Fibroblast of the aortic adventitia (primary cell): ENCODE results near the gene MROH2A. TPM values are rescaled to one million over a fixed set of nuclear protein-coding genes. Genes with fewer than 3 reads are reported as not detected.
"Not testable (repeated sequence)": the region's sequence is repeated elsewhere in the genome, so short reads cannot be mapped to it uniquely, and the experiment has no call there.

Experiments used
- DNase-seq: peaks from one replicate; pipeline ENCODE4 v3.0.0-alpha.2; 2010; ENCODE audit warnings: low read depth
- H3K4me3 ChIP-seq: 2 replicates; pipeline ENCODE4 v1.5.1; 2011; ENCODE audit warnings: low read depth, mild to moderate bottlenecking, control low read depth, low read length, moderate library complexity
- total RNA-seq: library from RNA; depleted of rRNA; stranded (reverse); fragments of >200 nt; gene quantifications from 2 replicates; pipeline ENCODE4 v1.2.3, GENCODE V29; 2012; ENCODE audit warnings: low replicate concordance
- TF ChIP-seq, protein P1 (sequence below): IDR thresholded peaks from 2 replicates; pipeline ENCODE4 v1.5.1; 2011; ENCODE audit warnings: mild to moderate bottlenecking, low read length, control low read depth, inconsistent platforms; ENCODE audit not compliant: insufficient read depth

MROH2A gene
- total RNA-seq, 1 donor, result under 0.01 TPM

DNA sequence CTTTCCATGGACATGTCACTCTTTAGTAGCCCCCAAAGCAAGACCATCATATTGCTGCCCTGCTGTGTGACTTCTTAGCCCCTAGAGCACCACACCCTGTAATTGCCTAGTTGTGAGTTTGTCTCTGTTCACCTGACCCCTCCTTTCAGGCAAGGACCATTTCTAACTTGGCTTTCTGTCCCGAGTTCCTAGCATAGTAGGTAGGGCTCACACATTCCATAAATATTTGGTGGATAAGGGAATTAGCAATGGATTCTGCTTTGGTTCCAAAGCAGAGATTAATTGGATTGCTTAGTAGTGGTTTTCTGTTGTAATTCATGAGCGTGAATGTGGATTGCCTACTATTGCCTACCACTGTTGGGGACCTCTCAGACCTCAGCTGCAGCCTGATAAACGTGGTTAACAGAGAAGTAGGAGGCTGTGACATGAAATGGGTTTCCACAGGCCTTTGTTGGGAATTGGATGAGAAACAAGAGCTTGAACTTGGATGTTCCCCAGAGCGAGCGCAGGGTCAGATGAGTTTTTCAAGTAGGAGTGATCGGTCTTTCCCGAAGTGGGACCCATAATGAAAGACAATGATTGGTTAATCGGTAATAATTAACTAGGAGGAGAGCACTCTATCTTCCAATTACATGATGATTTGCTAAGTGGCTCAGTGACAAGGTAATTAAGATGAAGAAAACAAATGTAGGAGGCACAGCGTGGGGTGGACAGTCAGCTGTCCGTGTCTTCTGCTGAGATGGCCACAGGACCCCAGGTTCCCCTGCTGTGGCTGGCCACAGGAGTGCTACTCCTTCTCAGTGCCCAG lies 31.5 kb upstream of the MROH2A start:
- TF ChIP-seq, protein P1, sequence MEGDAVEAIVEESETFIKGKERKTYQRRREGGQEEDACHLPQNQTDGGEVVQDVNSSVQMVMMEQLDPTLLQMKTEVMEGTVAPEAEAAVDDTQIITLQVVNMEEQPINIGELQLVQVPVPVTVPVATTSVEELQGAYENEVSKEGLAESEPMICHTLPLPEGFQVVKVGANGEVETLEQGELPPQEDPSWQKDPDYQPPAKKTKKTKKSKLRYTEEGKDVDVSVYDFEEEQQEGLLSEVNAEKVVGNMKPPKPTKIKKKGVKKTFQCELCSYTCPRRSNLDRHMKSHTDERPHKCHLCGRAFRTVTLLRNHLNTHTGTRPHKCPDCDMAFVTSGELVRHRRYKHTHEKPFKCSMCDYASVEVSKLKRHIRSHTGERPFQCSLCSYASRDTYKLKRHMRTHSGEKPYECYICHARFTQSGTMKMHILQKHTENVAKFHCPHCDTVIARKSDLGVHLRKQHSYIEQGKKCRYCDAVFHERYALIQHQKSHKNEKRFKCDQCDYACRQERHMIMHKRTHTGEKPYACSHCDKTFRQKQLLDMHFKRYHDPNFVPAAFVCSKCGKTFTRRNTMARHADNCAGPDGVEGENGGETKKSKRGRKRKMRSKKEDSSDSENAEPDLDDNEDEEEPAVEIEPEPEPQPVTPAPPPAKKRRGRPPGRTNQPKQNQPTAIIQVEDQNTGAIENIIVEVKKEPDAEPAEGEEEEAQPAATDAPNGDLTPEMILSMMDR, result no peak
- H3K4me3 ChIP-seq, result no peak overlapping the region
- peak; percentile 60 for DNase-seq

GRCh38 chr2:233747283-233747544 lies 30.9 kb upstream of the MROH2A start:
- no peak for DNase-seq
- TF ChIP-seq, protein P1, result no peak
- no peak overlapping the region for H3K4me3 ChIP-seq

GRCh38 chr2:233750689-233751088 lies 27.4 kb upstream of the MROH2A start:
- H3K4me3 ChIP-seq, DNase-seq: not testable (repeated sequence)

DNA sequence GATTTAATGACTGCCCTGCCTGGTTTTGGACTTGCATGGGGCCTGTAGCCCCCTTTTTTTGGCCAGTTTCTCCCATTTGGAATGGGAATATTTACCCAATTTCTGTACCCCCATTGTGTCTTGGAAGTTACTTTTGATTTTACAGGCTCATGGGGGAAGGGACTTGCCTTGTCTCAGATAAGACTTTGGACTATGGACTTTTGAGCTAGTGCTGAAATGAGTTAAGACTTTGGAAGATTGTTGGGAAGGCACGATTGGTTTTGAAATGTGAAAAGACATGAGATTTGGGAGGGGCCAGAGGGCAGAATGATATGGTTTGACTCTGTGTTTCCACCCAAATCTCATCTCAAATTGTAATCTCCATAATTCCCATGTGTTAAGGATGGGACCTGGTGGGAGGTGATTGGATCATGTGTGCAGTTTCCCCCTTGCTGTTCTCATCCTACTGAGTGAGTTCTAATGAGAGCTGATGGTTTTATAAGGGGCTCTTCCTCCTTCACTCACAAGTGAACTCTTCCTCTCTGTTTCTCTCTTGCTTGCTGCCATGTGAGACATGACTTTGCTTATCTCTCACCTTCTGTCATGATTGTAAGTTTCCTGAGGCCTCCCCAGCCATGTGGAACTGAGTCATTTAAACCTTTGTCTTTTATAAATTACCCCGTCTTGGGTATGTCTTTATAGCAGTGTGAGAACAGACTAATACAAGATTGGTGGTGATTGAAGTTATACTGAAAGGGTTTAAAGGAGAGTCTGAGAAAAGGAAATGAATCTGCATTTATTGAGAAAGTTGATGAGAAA lies 26.7 kb upstream of the MROH2A start:
- H3K4me3 ChIP-seq, DNase-seq: not testable (repeated sequence)

DNA sequence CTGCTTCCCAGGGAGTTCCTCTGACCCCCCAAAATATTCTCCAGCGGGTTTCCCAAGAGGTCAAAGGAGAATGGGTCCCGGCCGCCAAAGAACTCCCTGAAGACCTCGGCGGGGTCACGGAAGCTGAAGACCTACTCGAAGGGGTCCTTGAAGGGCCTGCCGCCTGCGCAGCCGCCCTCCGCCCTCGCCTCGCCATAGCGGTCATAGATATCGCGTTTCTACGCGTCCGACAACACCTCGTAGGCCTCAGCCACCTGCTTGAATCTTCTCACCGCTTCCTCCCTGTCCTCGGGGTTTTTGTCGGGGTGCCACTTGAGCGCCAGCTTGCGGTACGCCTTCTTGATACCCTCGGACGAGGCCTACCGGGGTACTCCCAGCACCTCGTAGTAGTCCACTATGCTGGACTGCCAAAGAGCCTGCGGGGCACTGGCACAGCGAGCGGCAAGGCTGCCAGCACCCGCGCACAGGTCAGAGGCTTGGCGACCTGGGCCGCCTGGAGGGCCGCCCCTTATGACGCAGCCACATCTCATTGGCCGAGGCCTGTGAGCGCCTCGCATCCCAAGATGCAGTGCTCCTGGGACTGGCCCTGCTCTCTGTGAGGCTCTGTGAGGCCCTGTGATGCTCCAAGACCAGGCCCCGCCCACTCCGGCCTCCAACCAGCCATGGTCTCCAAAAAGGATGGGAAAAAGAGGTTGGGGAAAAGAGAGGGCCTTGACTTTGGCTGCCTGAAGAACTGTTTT lies 23.1 kb upstream of the MROH2A start:
- TF ChIP-seq, protein P1, result no peak
- DNase-seq, result no peak
- H3K4me3 ChIP-seq, result no peak overlapping the region

DNA sequence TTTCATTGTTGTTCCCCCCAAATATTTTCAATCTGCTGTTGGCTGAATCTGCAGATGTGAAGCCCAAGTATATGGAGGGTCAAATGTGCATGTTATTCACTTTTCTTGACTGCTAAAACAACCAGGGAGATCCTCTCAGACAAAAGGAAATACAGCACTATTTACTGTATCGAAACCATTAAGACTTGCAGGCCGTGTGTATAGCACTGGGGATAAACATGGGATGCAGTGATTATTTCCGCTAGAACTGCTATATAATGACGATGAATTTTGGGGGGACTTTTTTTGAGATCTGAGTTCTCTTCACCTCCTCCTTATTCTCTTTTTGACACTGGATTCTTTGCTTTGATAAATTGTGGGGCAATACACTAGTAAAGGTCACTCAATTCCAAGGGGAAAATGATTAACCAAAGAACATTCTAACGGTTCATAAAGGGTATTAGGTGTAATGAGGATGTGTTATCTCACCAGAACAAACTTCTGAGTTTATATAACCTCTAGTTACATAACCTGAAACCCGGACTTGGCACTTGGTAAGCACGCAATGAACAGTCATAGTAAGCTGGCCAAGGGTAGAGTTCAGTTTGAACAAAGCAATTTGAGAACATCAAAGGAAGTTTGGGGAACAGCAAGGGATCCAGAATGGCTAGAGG lies 21.6 kb upstream of the MROH2A start:
- H3K4me3 ChIP-seq, result no peak overlapping the region
- TF ChIP-seq, protein P1, result no peak
- DNase-seq, result peak; percentile 36

DNA sequence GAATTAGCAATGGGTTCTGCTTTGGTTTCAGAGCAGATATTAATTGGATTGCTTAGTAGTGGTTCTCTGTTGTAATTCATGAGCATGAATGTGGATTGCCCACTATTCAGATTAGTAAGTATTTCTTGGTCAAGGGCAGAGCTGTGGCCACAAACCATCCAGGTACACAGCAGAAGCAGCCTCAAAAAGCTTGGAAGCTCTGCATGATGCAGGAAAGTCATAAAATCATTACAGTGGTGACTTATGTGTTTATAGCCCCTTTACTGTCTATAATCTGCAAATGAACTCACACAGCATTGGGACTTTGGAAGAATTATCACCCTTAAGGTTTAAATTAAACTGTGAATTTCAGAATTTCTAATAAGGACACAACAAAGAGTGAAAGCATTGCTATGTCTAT lies 20.0 kb upstream of the MROH2A start:
- H3K4me3 ChIP-seq, result no peak overlapping the region
- TF ChIP-seq, protein P1, result no peak
- DNase-seq, result no peak
